ENCODE data around the gene MCM9.

DNA sequence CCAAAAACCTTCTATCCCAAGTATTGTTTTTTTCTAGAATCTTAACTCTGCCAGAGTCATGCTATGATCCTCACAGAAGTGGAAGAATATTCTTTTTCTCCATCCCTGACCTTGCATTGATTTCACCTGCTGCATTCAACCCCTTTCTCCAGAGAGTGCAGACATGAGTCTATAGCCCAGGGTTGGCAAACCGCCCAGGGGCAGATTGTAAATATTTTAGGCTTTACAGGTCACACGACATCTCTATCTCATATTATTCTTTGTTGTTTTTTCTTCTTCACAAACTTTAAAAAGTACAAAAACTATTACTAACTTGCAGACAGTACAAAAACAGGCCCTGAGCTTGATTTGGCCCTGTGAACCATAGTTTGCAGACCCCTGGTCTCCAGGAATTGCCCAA, 153.1 kb downstream of the MCM9 start:
- no peak for TF ChIP-seq EZH2 (IDR thresholded peaks at IDR 0.05; ENCODE audit: low read length, missing control alignments)
- TF ChIP-seq, protein P1, sequence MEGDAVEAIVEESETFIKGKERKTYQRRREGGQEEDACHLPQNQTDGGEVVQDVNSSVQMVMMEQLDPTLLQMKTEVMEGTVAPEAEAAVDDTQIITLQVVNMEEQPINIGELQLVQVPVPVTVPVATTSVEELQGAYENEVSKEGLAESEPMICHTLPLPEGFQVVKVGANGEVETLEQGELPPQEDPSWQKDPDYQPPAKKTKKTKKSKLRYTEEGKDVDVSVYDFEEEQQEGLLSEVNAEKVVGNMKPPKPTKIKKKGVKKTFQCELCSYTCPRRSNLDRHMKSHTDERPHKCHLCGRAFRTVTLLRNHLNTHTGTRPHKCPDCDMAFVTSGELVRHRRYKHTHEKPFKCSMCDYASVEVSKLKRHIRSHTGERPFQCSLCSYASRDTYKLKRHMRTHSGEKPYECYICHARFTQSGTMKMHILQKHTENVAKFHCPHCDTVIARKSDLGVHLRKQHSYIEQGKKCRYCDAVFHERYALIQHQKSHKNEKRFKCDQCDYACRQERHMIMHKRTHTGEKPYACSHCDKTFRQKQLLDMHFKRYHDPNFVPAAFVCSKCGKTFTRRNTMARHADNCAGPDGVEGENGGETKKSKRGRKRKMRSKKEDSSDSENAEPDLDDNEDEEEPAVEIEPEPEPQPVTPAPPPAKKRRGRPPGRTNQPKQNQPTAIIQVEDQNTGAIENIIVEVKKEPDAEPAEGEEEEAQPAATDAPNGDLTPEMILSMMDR (conservative IDR thresholded peaks at IDR 0.05 in 1 of 2, IDR thresholded peaks at IDR 0.05 in 1 of 2; ENCODE audit: low read depth in 1 of 2, low read length in 2 of 2), result no peak
